Right lung (tissue), 5 donors: ENCODE data around the gene PPP2R2C. TPM values are rescaled to one million over a fixed set of nuclear protein-coding genes. Genes with fewer than 3 reads are reported as not detected.

ENCODE experiments used
- DNase-seq, 2 donors: peaks; one replicate each; pipeline ENCODE4 v3.0.0-alpha.2; 2013
- polyA plus RNA-seq, 5 donors: library from polyadenylated mRNA; unstranded; fragments of 120-200 nt; gene quantifications; one replicate each; pipeline versions ENCODE4 v1.2.1 to v1.2.3, GENCODE V29; 2013; ENCODE audit warnings: inconsistent platforms in 1 of 5, low replicate concordance in 1 of 5; ENCODE audit not compliant: insufficient read length in 5 of 5, insufficient read depth in 1 of 5

PPP2R2C gene
- polyA plus RNA-seq, 5 donors = 0.22 to 0.53 (median 0.28) TPM

DNA sequence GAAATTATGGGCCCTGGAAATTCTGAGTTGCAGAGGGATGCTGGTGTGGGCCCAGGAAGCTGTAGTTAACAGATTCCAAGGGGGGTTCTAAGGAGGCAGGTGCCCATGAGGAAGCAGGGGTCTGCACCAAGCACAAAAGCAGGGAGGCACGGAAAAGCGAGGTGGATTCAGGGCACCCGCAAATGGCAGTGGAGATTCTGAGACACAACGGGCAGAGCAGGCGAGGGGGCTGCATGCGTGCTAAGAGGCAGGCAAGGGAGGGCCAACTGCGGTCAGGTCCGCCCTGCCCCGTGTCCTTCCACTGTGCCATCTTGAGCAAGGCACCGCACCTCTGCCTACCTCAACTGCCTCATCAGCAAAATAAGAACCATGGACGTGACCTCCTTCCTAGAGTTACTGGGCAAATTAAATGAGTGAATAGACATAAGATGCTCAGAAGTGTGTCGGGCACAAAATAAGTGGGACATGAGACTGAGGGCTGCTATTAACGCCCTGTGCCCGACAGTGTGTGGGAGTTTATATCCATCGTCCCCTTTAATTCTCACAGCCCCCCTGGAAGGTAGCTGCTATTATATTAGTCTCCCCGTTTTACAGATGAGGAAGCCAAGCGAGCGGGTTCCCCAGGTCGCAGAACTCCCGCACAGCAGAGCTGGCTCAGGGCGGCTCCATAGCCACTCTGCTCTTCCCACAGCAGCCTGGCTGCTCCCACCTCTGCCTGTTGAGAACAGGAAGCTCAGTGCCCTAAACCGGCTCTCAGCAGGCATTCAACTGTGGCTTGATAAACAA is 67.6 kb downstream of the PPP2R2C start:
- DNase-seq = no peak

DNA sequence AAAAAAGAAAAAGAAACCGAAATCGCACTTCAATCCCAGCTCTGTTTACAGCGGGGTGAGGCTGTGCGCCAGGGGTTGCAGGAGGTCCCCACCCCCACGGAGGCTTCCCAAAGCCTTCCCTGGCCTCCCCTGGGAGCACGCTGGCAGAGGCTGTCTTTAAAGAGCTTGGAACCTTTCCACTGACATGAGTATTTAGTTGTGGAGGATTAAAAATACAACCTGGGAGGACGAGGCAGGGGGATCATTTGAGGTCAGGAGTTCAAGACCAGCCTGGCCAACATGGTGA is 69.1 kb downstream of the PPP2R2C start:
- no peak for DNase-seq

DNA sequence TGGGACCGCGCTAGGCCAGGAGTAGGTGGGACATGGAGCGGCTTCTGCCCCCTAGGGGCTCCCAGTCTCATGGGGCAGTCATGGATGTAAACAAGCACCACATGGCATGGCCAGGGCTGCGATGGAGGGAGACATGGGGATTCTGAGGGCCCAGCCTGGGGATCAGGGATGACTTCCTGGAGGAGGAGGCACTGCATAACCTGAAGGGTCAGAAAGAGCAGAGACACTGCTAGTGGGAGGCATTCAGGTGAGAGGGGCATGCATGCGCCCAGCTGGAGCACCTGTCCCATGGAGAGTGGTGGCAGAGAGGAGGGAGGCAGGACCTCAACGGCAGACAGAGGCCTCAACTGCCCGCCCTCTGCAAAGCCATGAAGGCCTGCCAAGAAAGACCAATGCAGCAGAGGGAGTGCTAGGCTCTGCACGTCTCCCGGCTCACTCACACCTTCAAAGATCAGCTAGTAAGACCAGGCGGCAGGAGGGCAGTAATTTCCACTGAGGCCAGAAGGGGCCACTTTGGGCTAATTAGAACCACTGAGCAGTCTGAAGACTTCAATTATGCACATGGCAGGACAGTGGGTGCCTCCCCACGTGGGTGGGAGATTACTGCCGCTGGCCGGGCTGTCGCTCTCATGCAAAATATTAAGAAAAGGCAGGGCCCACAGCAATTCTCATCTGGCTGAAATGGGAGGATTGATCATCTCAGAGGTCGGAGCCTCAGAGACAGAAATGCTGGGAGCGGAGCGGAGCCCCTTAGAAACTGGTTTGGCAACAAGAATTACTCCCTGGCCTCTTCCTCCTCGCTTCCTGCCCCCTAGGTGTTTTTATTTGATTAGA is 69.6 kb downstream of the PPP2R2C start:
- no peak for DNase-seq

DNA sequence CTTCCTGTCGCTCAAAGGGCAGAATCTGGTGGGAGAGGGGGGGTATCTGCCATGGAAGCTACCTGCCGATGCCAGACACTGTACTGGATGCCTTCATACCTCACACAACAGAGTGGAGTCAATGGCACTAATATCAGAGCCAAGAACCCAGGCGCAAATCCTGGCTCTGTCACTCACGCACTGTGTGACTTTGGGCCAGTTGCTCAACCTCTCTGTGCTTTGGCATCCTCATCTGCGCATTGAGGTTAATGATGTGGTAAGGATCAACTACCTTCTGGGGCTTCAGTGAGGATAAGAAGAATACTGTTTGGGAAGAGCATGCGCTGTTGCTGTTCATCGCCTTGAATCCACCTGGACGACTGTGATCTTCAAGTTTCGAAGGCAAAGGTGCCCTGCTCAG is 70.6 kb downstream of the PPP2R2C start:
- no peak for DNase-seq

DNA sequence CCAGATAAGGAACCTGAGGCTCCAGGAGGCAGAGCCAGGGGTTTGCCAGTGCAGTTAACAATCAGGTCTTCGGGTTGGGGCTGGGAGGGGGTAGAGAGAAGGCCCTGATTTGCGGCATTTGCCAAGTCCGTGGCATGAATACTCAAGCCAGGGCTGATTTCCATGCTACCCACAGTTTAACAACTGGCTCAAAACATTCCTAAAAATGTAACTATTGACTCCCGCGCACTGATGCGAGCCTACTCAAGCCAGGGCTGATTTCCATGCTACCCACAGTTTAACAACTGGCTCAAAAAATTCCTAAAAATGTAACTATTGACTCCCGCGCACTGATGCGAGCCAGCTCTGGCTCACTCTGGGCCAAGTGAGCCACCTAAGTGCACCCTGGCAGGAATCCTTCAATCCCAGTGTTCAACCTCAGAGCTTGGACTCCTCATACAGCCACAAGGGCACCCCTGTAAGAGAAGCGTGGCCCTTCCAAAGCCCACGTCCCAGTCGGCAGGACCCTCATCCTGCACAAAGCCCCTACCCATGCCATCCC is 75.6 kb downstream of the PPP2R2C start:
- no peak for DNase-seq

DNA sequence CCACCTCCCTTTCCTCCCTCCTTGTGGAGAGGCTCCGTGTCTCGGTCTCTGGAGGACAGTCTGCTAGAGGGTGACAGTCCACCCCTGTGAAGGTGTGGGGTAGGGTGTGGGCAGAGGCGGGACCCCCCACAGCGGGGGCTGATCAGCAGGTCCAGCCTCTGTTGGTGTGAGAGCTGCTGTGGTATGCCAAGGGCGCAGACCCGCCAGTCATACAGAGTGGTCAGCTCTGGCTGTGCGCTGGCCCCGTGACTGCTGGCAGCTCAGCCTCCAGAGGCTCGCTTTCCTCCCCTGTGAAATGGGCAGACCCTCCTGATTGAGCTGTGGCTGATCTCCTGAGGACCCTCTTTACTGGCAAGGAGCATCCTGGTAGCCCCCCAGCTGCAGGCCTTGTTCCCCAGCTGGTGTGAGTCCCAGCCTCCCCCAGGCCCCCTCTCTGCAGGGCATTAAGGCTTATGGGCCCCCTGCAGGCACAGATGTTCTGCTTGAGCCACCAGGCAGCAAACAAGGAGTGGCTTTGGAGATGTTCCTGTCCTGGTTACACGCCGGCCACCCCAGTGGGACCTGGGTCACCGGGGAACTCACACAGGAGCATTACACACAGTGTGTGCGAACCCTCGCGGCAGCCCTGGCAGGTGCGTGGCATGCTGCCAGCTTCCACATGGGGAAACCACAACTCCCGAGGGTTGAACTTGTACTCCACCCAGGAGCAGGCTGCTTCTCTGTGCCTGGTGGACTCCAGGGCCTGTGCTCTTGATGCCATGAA is 76.8 kb downstream of the PPP2R2C start:
- no peak for DNase-seq

DNA sequence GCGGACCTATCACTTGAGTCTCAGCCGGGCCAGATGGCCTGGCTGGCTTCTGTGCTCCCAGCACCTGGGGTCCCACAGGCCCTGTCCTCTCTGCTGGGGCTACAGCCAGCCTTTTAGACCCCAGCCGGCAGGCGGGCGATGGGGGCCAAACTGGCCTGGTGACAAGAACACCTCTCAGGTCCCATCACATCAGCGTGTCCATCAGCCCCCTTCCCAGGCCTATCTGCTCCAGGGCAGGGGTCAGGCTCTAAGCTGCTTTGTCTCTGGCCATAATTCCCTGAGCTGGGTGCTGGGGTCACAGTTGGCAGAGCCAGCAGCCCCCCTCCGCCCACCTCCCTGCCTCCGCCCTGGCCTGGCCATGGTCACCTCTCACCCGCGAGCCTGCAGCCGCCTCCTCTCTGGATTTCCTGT is 77.7 kb downstream of the PPP2R2C start:
- DNase-seq = no peak

DNA sequence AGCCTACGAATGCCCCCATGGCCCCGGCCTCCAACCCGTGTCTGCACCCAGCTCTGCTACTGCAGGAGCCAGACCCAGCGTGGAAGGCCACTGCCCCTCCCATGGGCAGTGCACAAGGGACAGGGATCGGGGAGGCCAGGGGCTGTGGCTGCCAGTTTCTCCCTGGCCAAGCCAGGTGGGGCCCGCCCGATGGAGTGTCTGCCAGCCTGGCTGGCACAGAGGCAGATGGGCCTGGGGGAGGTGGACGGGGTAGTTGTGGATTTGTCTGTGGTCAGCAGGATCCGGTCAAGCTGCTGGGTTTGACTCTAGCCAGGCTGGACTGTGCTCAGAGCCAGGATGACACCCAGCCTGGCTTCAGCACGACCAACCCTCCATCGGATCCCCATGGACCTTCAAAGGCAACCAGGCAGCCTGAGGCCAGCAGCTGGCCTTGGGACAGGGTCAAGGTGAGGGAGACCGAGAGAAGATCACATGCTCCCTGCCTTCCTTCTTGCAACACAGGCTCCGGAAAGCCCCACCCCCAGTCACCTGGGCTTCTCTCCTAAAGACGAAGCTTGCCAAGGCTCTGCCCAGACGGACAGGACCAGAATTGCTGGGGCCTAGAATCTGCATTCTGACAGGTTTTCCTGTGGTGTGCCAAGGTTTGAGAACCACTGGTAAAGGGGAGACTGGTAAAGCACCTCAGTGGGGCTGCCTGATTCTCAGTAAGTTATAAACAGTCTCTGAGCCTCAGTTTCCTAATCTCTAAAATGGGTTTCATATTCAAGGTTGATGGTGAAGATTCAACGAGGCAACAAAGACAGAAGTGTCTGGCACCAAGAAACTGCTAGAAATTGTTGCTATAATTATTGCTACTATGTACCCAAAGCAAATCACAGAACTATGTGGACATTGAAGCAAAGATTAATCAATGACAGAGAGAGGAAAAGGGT is 78.6 kb downstream of the PPP2R2C start:
- no peak for DNase-seq

DNA sequence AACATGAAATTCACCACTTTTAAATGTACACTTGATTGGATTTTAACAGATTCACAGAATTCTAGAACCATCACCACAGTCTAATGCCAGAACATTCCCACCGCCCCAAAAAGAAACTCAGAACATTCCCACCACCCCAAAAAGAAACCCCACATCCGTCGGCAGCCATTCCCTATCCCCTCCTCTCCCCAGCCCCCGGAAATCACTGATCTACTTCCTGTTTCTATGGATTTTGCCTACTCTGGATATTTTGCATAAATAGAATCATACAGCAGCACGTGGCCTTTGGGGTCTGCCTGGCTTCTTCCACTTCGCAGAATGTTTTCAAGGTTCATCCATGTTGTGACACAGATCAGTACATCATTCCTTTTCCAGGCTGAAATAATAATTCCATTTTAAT is 79.3 kb downstream of the PPP2R2C start:
- DNase-seq = no peak

DNA sequence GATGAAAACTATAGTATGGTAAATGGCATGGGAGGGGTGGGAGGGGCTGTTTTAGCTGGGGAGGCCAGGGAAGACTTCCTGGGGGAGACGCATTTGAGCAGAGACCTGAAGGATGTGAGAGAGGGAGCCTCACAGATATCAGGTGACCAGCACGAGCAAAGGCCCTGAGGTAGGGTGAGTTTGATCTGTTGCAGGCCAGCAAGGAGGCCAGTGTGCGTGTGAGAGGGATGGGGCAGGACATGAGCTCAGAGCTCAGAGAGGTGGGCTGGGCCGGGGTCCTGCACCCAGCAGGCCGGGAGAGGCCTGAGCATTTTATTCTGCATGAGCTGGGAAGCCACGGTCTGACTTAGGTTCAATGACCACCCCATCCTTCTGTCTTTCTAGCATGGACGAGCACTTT is 80.0 kb downstream of the PPP2R2C start:
- no peak for DNase-seq

DNA sequence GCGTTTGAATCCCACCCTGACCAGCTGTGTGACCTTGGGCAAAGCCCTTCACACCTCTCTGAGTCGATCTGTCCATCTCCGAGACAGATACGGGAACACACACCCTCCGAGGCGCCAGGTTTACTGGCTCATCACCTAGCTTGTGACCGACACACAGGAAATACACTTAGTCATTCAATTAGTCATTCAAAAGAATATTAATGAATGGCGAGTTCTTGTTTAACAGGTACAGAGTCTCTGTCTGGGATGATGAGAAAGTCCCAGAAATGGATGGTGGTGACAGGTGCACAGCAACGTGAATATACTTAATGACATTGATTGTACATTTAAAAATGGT is 80.6 kb downstream of the PPP2R2C start:
- DNase-seq = no peak

DNA sequence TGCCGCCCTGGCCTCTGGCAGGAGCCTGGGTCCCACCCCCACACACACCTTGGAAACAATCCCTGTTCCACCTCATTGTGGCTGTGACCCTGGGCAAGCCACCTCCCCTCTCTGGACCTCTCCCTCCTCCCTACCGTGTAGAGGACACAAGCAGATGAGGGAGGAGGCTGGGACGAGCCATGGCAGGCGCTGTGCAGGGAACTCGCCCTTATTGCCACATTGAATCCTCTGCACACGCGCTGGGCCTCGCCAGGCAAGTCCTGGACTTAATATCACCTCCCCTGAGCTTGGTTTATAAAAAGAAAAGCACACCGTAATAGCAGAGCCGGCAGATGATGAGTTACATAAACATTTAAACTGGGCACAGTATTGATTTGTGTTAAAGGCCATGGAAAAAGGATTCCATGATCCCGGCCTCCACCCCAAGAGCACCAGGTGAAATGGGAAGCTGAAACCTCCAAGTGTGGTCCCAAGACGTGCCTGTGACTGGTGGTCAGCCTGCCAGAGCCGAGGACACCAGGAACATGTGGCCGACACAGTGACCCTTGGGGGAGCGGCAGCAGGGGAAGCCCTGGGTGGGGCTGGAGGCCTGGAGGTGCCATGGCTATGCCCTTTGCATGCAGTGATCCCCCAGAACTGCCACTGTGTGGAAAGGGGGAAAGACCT is 81.1 kb downstream of the PPP2R2C start:
- no peak for DNase-seq

DNA sequence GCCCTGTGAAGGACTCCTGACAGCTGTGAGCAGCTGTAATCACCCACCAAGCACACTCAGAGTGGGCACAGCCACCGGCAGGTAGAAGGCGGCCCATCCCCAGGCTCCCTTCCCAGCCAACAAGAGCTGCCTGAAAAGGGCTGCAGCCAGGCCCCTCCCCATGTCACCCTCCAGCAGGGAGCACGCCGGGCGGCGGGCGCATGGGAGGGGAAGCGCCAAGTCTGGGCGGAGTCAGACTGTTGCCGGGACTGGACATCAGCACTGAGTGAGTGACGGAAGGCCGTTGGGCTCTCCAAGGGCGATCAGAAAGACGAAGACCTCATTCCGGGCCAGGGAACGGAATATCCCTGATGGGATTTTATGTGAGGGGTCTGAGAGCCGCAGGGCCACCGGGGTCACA is 82.1 kb downstream of the PPP2R2C start:
- DNase-seq = peak in 1 of 2 donors; percentile 4

DNA sequence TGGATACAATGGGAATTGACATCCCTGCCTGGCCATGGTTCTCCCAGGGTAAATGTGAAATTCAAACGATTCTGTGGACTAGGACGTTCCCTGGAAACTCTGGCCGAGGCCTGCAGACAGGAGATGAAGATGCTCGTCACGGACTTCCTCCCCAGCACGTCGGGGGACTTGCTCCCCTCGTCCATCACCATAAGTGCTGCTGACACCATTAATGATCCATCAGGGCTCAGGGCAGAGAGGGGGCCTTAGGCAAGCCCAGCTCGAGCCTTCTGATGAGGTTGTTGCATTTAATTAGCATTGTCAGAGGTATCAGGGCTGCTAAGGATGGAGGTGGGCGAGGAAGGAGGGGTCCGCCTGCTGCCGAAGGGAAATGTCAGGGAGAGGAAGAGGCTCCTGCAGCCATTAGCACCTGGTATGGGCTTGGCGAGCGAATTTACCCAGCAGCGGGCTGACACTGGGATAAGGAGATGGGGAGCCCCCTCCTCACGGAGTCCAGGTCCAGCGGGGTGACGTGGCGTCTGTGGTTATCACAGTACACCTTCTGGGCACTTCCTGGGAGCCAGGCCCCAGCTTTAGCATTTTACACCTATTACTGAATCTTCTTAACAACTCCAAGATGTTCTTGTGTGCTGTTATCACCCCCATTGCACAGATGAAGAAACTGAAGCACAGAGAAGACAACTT is 83.1 kb downstream of the PPP2R2C start:
- DNase-seq = no peak

DNA sequence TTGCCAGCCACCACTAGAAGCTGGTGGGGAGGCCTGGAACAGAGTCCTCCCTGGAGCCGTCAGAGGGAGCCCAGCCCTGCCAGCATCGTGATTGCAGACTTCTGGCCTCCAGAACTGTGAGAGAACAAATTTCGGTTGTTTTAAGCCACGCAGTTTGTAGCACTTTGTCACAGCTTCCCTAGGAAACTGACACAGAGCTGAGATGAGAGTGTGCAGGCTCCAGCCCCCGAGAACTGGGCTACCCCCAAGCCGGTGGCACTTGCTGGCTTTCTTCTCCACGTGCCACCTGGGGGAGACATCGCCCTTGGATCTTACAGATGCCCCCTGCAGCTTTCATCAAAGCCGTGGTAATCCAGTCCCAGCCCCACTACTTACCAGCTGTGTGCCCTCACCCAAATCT is 83.7 kb downstream of the PPP2R2C start:
- no peak for DNase-seq

DNA sequence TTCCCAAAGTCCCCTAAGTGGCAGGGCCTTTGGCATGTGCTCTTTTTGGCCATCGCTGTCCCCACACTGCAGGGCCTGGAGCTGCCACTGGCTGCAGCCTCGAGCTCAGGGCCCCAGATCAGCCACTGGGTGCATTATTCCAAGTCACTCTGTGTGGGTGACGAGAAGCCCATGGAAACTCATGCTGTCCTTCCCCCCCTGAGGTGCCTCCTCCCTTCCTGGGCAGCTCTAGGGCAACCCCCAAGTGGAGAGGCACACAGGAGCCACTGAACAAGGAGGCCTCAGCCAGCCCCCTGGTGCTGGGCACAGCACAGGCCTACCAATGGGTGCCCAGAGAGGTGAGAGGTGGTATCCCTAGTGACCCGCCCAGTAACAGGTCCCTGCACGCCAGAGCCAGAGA is 84.5 kb downstream of the PPP2R2C start:
- no peak for DNase-seq

DNA sequence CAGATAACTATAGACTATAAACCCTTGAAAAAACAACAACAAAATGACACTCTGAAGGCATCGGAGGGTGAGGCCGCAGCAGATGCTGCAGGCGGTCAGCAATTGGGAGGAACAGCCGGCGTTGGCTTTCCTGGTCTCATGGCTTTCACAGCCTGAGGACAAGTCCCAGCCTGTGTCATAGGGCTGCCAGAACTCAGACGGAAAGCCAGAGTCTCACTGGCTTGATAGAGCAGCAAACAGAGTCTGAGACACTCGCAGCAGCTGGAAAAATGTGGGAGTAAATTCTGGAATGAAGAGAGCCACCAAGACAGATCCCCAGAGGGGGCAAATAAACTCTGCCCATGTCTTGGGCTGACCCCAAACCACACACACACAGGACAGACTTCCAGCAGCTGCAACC is 86.3 kb downstream of the PPP2R2C start:
- peak; percentile 12 to 30 for DNase-seq

DNA sequence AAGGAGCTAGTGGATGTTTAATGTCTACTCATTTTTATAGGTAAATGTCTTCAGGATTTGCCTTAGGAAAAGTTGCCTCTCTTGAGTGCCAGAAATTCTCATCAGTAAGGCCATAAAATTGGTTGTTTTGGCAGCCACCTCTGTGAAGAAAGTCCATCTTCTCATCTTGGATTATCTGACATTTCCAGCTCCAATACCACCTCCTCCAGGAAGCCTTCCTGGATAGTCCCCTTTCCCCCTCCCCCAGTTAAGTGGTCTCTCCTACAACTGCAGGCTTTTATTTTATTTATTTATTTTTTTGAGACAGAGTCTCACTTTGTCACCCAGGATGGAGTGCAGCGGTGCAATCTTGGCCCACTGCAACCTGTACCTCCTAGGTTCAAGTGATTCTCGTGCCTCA is 87.1 kb downstream of the PPP2R2C start:
- DNase-seq = no peak

DNA sequence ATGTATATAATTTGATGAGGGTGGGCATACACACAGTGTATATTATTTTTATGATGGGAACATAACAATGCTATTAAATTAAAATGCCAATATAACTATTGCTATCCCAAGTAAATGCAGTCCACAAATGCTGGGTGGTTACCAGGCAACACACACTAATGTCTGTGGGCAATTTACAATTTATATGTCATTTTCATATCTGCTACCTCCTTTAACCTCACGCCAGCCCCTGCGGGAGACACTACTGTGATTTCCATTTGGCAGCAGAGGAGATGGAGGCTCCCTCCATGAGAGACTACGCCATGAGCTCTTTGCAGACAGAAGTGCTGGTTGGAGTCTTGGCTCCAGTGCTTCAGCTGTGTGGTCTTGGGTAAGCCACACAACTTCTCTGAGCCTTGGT is 87.9 kb downstream of the PPP2R2C start:
- DNase-seq = no peak

DNA sequence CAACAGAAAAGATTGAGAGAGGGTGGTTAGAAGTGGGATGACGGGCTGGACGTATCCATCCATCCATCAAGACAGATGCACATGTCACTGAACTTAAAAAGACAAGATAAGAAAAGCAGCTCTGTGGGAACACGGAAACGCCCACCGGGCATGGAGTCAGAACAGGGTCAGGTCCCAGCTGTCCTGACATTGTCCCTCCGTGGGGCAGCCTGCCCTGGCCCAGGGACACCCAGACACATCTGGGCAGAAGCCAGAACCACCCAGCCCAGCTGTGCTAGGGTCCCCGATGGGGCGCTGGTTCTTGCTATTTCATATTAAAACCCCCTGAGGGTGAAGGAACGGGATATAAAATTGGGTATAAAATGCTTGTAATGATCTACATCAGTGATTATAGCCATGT is 88.5 kb downstream of the PPP2R2C start:
- DNase-seq = no peak
